ENCODE results near the gene AIFM1.

The AIFM1 gene

DNA sequence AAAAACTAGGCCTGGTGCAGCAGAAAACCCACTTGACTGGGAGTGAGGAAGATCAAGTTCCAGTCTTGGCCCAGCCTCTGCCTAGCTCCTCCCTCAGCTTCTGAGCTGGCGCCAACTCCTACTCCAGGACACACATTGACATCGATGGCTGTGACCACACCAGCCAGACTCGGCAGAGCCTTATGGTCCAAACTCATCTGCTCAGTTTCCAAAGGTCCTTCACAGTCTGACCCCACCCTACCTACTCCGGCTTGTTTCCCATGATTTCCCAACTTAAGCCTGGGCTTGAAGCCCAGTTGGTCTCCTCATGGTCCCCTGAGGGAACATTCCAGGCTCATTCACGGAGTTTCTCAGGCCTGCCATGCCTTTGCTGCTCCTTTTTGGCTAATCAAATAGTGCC, 65.5 kb downstream of the AIFM1 start:
- H3K4me3 Mint-ChIP-seq = no peak overlapping the region
- no peaks in the 10 kb centered on the region for H3K9me3 Mint-ChIP-seq
- ATAC-seq = no peak
- no peaks in the 10 kb centered on the region for H3K27me3 Mint-ChIP-seq
- no peak overlapping the region for H3K27ac Mint-ChIP-seq
- H3K4me1 Mint-ChIP-seq = peaks cover 68% of the 10 kb centered on the region
- DNase-seq = no peak
- peaks cover 4% of the 10 kb centered on the region for H3K36me3 Mint-ChIP-seq (ENCODE audit: low read depth)

DNA sequence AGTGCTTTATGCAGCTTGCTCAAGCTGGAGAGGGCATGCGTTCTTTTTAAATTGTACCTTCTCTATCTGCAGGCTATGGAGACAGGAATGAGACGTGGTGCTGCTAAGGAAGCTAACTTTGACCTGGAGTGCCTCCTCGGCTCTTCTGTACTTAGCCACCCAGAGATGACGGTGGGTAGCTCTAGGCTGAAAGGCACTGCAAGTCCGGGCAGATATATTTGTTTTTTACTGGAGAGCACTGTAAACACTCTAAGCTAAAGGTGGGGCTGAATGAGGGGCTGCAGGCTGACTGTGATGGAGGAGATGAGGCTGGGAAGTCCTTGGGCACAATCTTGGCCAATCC, 67.5 kb downstream of the AIFM1 start:
- peaks cover 71% of the 10 kb centered on the region for H3K4me1 Mint-ChIP-seq
- no peaks in the 10 kb centered on the region for H3K9me3 Mint-ChIP-seq
- no peaks in the 10 kb centered on the region for H3K27me3 Mint-ChIP-seq
- DNase-seq (no peak), ATAC-seq (no peak)
- H3K27ac Mint-ChIP-seq = peak overlapping the region; percentile 79
- H3K4me3 Mint-ChIP-seq = no peak overlapping the region
- peaks cover 4% of the 10 kb centered on the region for H3K36me3 Mint-ChIP-seq (ENCODE audit: low read depth)

DNA sequence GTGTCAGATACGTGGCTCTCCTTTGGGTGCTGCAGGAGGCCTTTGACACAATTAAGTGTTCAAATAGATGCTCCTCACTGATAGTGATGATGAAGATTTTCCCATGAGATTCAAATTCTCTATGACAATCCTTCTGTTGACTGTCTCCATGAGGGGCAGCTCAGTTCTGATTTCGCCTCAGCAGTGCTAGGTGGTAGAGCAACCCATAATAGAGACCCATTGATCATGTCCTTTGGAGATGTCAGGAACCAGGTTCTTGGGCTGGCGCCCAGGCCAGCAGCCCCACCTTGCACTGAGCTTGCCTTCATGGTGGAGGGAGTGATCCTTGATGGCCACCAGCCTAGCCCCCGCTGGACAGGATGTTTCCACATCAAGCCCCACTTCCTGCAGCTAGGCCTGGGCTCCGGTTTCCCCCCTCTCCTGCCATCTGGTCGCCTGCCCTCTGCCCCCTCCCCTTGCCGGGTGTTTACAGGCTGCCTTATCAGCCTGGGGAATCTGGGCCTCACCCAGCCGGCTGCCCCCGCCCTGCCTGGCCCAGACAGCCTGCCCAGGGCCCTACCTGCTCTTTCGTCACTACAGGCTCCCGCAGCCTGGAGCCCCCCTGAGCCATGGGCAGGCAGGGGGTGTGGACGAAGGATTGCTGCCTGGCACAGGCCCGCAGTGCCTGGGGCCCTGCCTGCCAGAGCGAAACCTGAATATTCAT, 68.0 kb downstream of the AIFM1 start:
- no peak overlapping the region for H3K4me3 Mint-ChIP-seq
- no peaks in the 10 kb centered on the region for H3K27me3 Mint-ChIP-seq
- peaks cover 72% of the 10 kb centered on the region for H3K4me1 Mint-ChIP-seq
- H3K36me3 Mint-ChIP-seq (ENCODE audit: low read depth) = peaks cover 4% of the 10 kb centered on the region
- DNase-seq (no peak), ATAC-seq (peak; percentile 74)
- H3K9me3 Mint-ChIP-seq = no peaks in the 10 kb centered on the region
- H3K27ac Mint-ChIP-seq = peak overlapping the region; percentile 14

- H3K36me3 Mint-ChIP-seq (ENCODE audit: low read depth) = no peaks in the 10 kb centered on the region
- DNase-seq (no peak), ATAC-seq (no peak)
- H3K4me1 Mint-ChIP-seq = peaks cover 79% of the 10 kb centered on the region
- H3K4me3 Mint-ChIP-seq = no peak overlapping the region
- H3K9me3 Mint-ChIP-seq = no peaks in the 10 kb centered on the region
- no peaks in the 10 kb centered on the region for H3K27me3 Mint-ChIP-seq
- no peak overlapping the region for H3K27ac Mint-ChIP-seq
These were observed 70.2 kb downstream of the AIFM1 start for GRCh38 chrX:130095249-130096030.

DNA sequence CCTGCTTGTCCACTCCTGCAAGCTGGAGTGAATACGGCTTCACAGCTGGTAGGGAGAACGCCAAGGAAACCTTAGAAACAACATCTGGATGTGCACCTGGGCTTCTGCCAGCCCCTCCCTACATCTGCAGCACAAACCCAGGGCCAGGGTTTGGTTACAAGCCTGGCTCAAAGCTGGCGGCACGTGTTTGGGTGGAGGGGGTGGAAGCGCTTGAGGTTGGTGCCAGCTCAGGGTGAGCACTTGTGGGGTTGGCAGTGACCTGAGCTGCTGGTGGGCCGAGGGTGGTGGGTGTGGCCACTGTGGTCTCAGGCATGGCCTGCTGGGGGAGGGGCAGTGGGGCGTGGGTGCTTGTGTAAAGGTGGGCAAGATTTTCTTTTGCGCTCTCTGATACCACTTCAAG, 70.9 kb downstream of the AIFM1 start:
- no peak for DNase-seq
- Mint-ChIP-seq H3K9me3 (no peaks in the 10 kb centered on the region), H3K4me1 (peaks cover 78% of the 10 kb centered on the region), H3K36me3 (ENCODE audit: low read depth) (no peaks in the 10 kb centered on the region), H3K27me3 (no peaks in the 10 kb centered on the region), H3K4me3 (no peak overlapping the region), H3K27ac (no peak overlapping the region)
- ATAC-seq = no peak

- H3K4me1 Mint-ChIP-seq = peaks cover 70% of the 10 kb centered on the region
- no peaks in the 10 kb centered on the region for H3K27me3 Mint-ChIP-seq
- no peak overlapping the region for H3K4me3 Mint-ChIP-seq
- DNase-seq (no peak), ATAC-seq (no peak)
- no peak overlapping the region for H3K27ac Mint-ChIP-seq
- no peaks in the 10 kb centered on the region for H3K36me3 Mint-ChIP-seq (ENCODE audit: low read depth)
- no peaks in the 10 kb centered on the region for H3K9me3 Mint-ChIP-seq
These were observed 72.4 kb downstream of the AIFM1 start for GRCh38 chrX:130093271-130093670.

DNA sequence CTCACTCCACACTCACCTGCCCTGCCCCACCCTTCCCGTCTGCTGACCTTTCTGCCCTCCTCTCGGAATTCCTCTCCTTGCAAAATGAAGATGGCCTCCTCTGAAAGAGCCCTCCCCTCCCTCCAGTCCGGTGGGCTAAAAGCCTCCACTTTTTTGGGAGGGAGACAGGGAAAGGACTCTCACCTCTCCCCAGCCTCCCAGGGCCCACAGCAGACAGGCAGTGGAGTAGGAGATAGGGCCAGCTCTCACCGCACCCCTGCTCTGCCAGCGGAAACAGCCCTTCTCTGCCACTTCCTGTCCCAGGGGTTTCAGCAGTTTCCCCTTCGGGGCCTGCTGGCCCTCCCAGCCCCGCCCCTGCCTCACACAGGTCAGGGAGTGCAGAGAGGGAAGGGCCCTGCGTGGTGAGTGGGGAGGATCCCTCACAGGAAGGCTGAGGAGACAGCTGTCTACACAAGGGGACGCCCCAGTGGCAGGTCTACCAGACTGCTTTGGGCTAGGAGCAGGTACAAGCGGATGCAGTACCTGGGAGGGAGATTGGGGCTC, 73.6 kb downstream of the AIFM1 start:
- Mint-ChIP-seq H3K36me3 (ENCODE audit: low read depth) (peaks cover 3% of the 10 kb centered on the region), H3K4me1 (peaks cover 66% of the 10 kb centered on the region), H3K27me3 (no peaks in the 10 kb centered on the region), H3K27ac (peak overlapping the region; percentile 86), H3K4me3 (peak overlapping the region; percentile 82), H3K9me3 (no peaks in the 10 kb centered on the region)
- DNase-seq (peak; percentile 79), ATAC-seq (peak; percentile 99)

DNA sequence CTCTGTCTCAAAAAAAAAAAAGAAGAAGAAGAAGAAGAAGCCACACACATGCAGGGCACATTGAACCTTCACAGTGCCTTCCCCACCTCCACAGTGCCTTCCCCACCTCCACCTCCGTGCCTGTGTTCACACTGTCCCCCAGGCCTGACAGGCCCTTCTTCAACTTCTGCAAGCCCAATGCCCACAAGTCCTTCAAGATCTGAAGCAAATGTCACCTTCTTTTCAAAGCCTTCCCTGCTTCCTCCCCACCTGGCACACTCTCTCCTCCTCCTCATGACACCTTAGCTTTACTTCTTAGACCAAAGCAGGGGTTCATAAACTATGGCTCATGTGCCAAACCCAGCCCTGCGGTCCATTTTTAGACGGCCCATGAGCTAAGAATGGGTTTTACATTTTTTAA, 75.3 kb downstream of the AIFM1 start:
- Mint-ChIP-seq H3K36me3 (ENCODE audit: low read depth) (peaks cover 3% of the 10 kb centered on the region), H3K4me3 (no peak overlapping the region), H3K27me3 (no peaks in the 10 kb centered on the region), H3K4me1 (peaks cover 73% of the 10 kb centered on the region), H3K27ac (peak overlapping the region; percentile 52), H3K9me3 (no peaks in the 10 kb centered on the region)
- no peak for DNase-seq
- ATAC-seq = no peak

GRCh38 chrX:130086447-130087206, 79.0 kb downstream of the AIFM1 start:
- Mint-ChIP-seq H3K4me1 (peaks cover 76% of the 10 kb centered on the region), H3K36me3 (ENCODE audit: low read depth) (peaks cover 3% of the 10 kb centered on the region), H3K4me3 (peak overlapping the region; percentile 63), H3K9me3 (no peaks in the 10 kb centered on the region), H3K27me3 (no peaks in the 10 kb centered on the region), H3K27ac (peak overlapping the region; percentile 79)
- peak; percentile 73 for ATAC-seq
- peak; percentile 69 for DNase-seq

- peaks cover 79% of the 10 kb centered on the region for H3K4me1 Mint-ChIP-seq
- H3K4me3 Mint-ChIP-seq = peak overlapping the region; percentile 63
- peaks cover 3% of the 10 kb centered on the region for H3K36me3 Mint-ChIP-seq (ENCODE audit: low read depth)
- no peaks in the 10 kb centered on the region for H3K27me3 Mint-ChIP-seq
- H3K27ac Mint-ChIP-seq = peak overlapping the region; percentile 79
- DNase-seq = no peak
- H3K9me3 Mint-ChIP-seq = no peaks in the 10 kb centered on the region
- ATAC-seq = no peak
These were observed 79.8 kb downstream of the AIFM1 start for GRCh38 chrX:130085551-130086446.

DNA sequence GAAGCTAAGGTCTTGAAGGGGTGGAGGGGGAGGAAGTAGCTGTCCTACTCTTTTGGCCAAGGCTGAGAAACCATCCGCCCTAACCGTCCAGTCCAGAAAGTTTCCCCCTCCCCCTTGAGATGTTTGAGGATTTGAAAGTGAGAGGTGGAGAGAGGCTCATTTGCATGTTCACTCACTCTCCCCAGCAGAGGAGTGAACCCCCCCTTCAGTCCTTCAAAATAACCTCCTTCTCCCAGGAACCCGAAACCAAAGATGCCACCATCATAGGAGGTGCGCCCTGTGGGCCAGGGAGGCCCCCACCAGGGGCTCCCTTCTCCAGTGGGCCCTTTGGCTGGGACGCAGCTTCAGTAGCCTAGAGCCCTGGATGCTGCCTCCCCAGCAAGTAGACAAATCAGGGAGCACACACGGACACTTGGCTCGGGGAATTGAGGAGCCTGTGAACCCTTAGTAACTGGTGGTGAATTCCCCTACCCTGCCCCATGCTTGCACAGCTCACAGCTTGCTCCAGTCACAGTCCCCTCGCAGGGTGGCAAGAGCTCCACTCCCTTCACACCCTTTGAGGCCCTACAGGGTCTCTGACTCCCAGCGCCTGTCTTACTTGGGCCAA, 80.9 kb downstream of the AIFM1 start:
- Mint-ChIP-seq H3K27ac (peak overlapping the region; percentile 79), H3K4me1 (peaks cover 74% of the 10 kb centered on the region), H3K9me3 (no peaks in the 10 kb centered on the region), H3K27me3 (no peaks in the 10 kb centered on the region), H3K4me3 (peak overlapping the region; percentile 63), H3K36me3 (ENCODE audit: low read depth) (peaks cover 3% of the 10 kb centered on the region)
- ATAC-seq (peak; percentile 29), DNase-seq (no peak)

GRCh38 chrX:130083656-130084382, 81.8 kb downstream of the AIFM1 start:
- Mint-ChIP-seq H3K36me3 (ENCODE audit: low read depth) (peaks cover 3% of the 10 kb centered on the region), H3K4me1 (peaks cover 71% of the 10 kb centered on the region), H3K9me3 (no peaks in the 10 kb centered on the region), H3K27me3 (no peaks in the 10 kb centered on the region), H3K27ac (peak overlapping the region; percentile 79), H3K4me3 (peak overlapping the region; percentile 63)
- no peak for DNase-seq
- no peak for ATAC-seq

DNA sequence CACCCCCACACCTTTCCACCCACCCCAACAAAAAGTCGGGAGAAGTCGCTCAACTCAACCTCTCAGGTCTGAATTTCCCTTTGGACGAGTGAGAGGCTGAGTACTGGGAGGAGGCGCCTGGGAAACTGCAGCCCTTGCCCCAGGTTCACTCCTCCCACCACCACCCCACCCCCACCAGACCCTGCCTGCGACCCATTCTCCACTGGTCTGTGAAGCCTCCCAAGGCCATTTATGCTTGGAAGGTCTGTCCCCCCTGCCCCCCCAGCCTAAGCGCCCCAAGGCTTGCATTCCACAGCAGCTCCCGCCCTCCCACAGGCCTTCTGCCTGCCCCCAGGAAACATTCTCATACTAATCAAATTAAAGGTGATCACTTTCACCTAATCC, 82.5 kb downstream of the AIFM1 start:
- Mint-ChIP-seq H3K27me3 (no peaks in the 10 kb centered on the region), H3K27ac (peak overlapping the region; percentile 80), H3K9me3 (no peaks in the 10 kb centered on the region), H3K4me1 (peaks cover 69% of the 10 kb centered on the region), H3K4me3 (peak overlapping the region; percentile 29), H3K36me3 (ENCODE audit: low read depth) (peaks cover 3% of the 10 kb centered on the region)
- no peak for ATAC-seq
- no peak for DNase-seq

Measured in activated naive CD8-positive, alpha-beta T cell treated with anti-CD3 and anti-CD28 coated beads, Interleukin-2, amount 50 U/mL, for 24 hours (primary cell).